ENCODE data around the gene EXPH5. TPM values are rescaled to one million over a fixed set of nuclear protein-coding genes. Genes with fewer than 3 reads are reported as not detected.
A peak's percentile ranks its signal among the peaks of the same experiment; 100 is the strongest.

The EXPH5 gene
- total and polyA plus RNA-seq, 9 of the 15 experiments (the other 6 are each of a cell fraction or from before 2014, with no cell fraction given): 1.3 to 8.5 (median 4.8) TPM

GRCh38 chr11:108551651-108552462 lies 41.7 kb downstream of the EXPH5 start (continued):
- TF ChIP-seq FOXK2 (conservative IDR thresholded peaks at IDR 0.05 in 1 of 2, IDR thresholded peaks at IDR 0.05 in 1 of 2; ENCODE audit: low read depth in 2 of 2) (peak; percentile 84 to 89), SRSF1 (IDR thresholded peaks at IDR 0.05; ENCODE audit: low read depth, low read length) (no peak), KAT7 (CRISPR knock-in tag; IDR thresholded peaks at IDR 0.05; ENCODE audit: borderline replicate concordance) (peak; percentile 26; the same call in 1 of the 2 replicates), CBFA2T2 (conservative IDR thresholded peaks at IDR 0.05) (peak; percentile 89), SLC30A9 (CRISPR knock-in tag; IDR thresholded peaks at IDR 0.05) (no peak), ZBTB34 (CRISPR knock-in tag; IDR thresholded peaks at IDR 0.05) (no peak), NCOA4 (IDR thresholded peaks at IDR 0.05; ENCODE audit: partially characterized antibody) (no peak), CHAMP1 (IDR thresholded peaks at IDR 0.05) (no peak), EGR1 (conservative IDR thresholded peaks at IDR 0.05) (peak; percentile 54), UBTF (IDR thresholded peaks at IDR 0.05; ENCODE audit: borderline replicate concordance in 1 of 2, low read depth in 2 of 2, low read length in 2 of 2) (0 out of 4 replicates have a peak, but pooled peaks of 1 of the 2 experiments have one; percentile 67), TSHZ1 (CRISPR knock-in tag; IDR thresholded peaks at IDR 0.05) (no peak), JUNB (CRISPR knock-in tag; conservative IDR thresholded peaks at IDR 0.05) (no peak)
